Mesenchymal stem cell (in vitro differentiated cells and primary cell): Measurements from ENCODE around the gene DISC1.

Experiments used
- DNase-seq: peaks from one replicate; pipeline ENCODE4 v3.0.0-alpha.2; 2013
- H2AFZ ChIP-seq: one replicate; pipeline ENCODE4 v1.6.1; 2013; ENCODE audit warnings: low read depth, mild to moderate bottlenecking, control low read depth, inconsistent platforms, low read length, moderate library complexity
- H2AK5ac ChIP-seq: 2 replicates; pipeline ENCODE4 v1.6.1; 2013; ENCODE audit warnings: low read length, moderate library complexity, mild to moderate bottlenecking, inconsistent platforms; ENCODE audit not compliant: severe bottlenecking
- H2BK120ac ChIP-seq: one replicate; pipeline ENCODE4 v1.6.1; 2013; ENCODE audit warnings: low read depth, mild to moderate bottlenecking, inconsistent platforms, low read length, moderate library complexity
- H2BK12ac ChIP-seq, 2 experiments: one replicate each; pipeline ENCODE4 v1.6.1; 2013; ENCODE audit warnings: inconsistent platforms in 2 of 2, low read length in 2 of 2, mild to moderate bottlenecking in 2 of 2, moderate library complexity in 2 of 2, control low read depth in 1 of 2
- H2BK15ac ChIP-seq: one replicate; pipeline ENCODE4 v1.6.1; 2013; ENCODE audit warnings: mild to moderate bottlenecking, low read depth, inconsistent platforms; ENCODE audit not compliant: poor library complexity, severe bottlenecking
- H2BK5ac ChIP-seq: 2 replicates; pipeline ENCODE4 v1.6.1; 2013; ENCODE audit warnings: low read depth, mild to moderate bottlenecking, low read length, control low read depth, inconsistent platforms; ENCODE audit not compliant: poor library complexity, severe bottlenecking
- H3K14ac ChIP-seq, 2 experiments: one replicate each; pipeline ENCODE4 v1.6.1; 2013; ENCODE audit warnings: inconsistent platforms in 2 of 2, low read length in 2 of 2, control low read depth in 1 of 2, mild to moderate bottlenecking in 1 of 2, moderate library complexity in 1 of 2
- H3K18ac ChIP-seq, 2 experiments: one replicate each; pipeline ENCODE4 v1.6.1; 2013; ENCODE audit warnings: inconsistent platforms in 2 of 2, low read length in 2 of 2, control low read depth in 1 of 2, low read depth in 1 of 2, mild to moderate bottlenecking in 1 of 2
- H3K23ac ChIP-seq, 2 experiments: one replicate each; pipeline ENCODE4 v1.6.1; 2013; ENCODE audit warnings: inconsistent platforms in 2 of 2, low read length in 2 of 2, mild to moderate bottlenecking in 2 of 2, moderate library complexity in 2 of 2, control low read depth in 1 of 2
- H3K27ac ChIP-seq: 2 replicates; pipeline ENCODE4 v1.5.1; 2013; ENCODE audit warnings: mild to moderate bottlenecking, moderate library complexity, low read length, control low read depth, inconsistent platforms; ENCODE audit not compliant: poor library complexity, severe bottlenecking
- H3K27me3 ChIP-seq, 2 experiments: 2 replicates each; pipeline versions ENCODE4 v1.6.1 to v1.7.0; 2013; ENCODE audit warnings: low read length in 2 of 2, mild to moderate bottlenecking in 2 of 2, moderate library complexity in 2 of 2, control low read depth in 1 of 2, inconsistent platforms in 1 of 2; ENCODE audit not compliant: control insufficient read depth in 1 of 2, insufficient read depth in 1 of 2
- H3K36me3 ChIP-seq, 2 experiments: 2 replicates each; pipeline versions ENCODE4 v1.6.1 to v1.7.0; 2013; ENCODE audit warnings: low read length in 2 of 2, control low read depth in 1 of 2, inconsistent platforms in 1 of 2, low read depth in 1 of 2, mild to moderate bottlenecking in 1 of 2; ENCODE audit not compliant: insufficient read depth in 2 of 2, control insufficient read depth in 1 of 2
- H3K4ac ChIP-seq, 2 experiments: one replicate each; pipeline ENCODE4 v1.6.1; 2013; ENCODE audit warnings: inconsistent platforms in 2 of 2, low read length in 2 of 2, mild to moderate bottlenecking in 2 of 2, moderate library complexity in 2 of 2, control low read depth in 1 of 2, low read depth in 1 of 2
- H3K4me1 ChIP-seq: 2 replicates; pipeline ENCODE4 v1.6.1; 2013; ENCODE audit warnings: low read depth, low read length, control low read depth; ENCODE audit not compliant: control insufficient read depth, insufficient read depth
- H3K4me2 ChIP-seq: 2 replicates; pipeline ENCODE4 v1.6.1; 2013; ENCODE audit warnings: low read length, mild to moderate bottlenecking, inconsistent platforms; ENCODE audit not compliant: poor library complexity, severe bottlenecking
- H3K4me3 ChIP-seq, 2 experiments: 2 replicates each; pipeline versions ENCODE4 v1.5.1 to v1.7.0; 2013; ENCODE audit warnings: low read length in 2 of 2, mild to moderate bottlenecking in 2 of 2, control low read depth in 1 of 2, low read depth in 1 of 2; ENCODE audit not compliant: insufficient read depth in 1 of 2
- H3K79me1 ChIP-seq: replicated peaks from 2 replicates; pipeline ENCODE4 v1.6.1; 2013; ENCODE audit warnings: mild to moderate bottlenecking, control low read depth, low read length, inconsistent platforms; ENCODE audit not compliant: poor library complexity, severe bottlenecking
- H3K9ac ChIP-seq: 2 replicates; pipeline ENCODE4 v1.7.0; 2013; ENCODE audit warnings: mild to moderate bottlenecking, low read length, moderate library complexity
- H3K9me3 ChIP-seq: 2 replicates; pipeline ENCODE4 v1.7.0; 2013; ENCODE audit warnings: mild to moderate bottlenecking, low read length; ENCODE audit not compliant: control insufficient read depth
- H4K8ac ChIP-seq: one replicate; pipeline ENCODE4 v1.6.1; 2013; ENCODE audit warnings: inconsistent platforms, mild to moderate bottlenecking, low read length, moderate library complexity
- H4K91ac ChIP-seq: one replicate; pipeline ENCODE4 v1.6.1; 2013; ENCODE audit warnings: mild to moderate bottlenecking, low read length, inconsistent platforms
- WGBS: methylation state at CpG from one replicate; pipeline ENCODE4 v1.1.7; 2013; ENCODE audit warnings: mixed read lengths; 5-methylcytosine and 5-hydroxymethylcytosine counted together

Gene DISC1

DNA sequence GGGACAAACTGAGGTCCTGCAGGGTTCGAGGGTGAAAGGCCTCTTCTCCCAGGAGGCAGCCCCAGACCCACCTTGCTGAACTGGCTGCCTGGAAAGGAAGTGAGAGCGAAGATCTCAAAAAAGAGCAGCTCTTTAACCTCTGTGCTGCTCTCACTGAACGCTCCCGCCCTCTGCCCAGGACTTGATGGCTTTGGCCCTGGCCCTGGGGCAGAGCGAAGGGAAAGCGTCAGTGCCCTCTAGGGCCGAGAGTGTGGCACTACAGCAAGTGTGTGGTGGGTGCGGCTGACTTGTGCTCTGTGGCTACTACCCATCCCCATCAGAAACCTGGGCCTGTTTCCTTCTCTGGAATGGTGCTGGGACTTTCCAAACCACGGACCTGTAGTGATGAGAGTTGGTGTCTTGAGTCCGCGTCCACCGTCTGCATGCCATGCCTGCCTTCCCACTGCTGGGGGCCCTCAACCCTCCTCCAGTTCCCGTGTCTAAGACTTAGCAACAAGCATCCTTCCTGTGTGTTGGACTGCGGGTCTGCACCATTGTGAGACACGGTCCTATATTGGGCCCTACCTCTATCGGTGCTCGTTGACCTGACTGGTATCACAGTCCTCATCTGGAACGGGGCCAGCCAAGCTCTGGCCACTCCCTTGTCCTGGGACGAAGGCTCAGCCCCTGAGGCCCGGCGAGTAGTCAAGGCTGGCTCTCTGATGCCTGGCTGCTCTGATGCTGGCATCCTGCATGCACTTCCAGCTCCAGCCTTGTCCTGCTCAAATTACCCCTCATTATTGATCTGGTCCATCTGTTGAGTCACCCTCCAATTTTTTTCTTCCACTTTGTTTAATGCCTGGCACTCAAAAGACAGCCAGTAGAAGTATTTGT is 180.3 kb downstream of the DISC1 start:
- Histone ChIP-seq H3K4ac (no peak overlapping the region), H3K27me3 (no peaks in the 10 kb centered on the region), H2BK15ac (no peak overlapping the region), H3K36me3 (peaks cover 0 to 19% of the 10 kb centered on the region in 2 experiments), H3K9me3 (peaks cover 6% of the 10 kb centered on the region), H3K4me2 (no peak overlapping the region), H3K27ac (no peak overlapping the region), H4K8ac (no peak overlapping the region), H3K23ac (no peak overlapping the region), H3K14ac (no peak overlapping the region), H2AK5ac (no peak overlapping the region), H2AFZ (no peak overlapping the region), H3K4me3 (no peak overlapping the region), H3K18ac (no peak overlapping the region), H2BK12ac (no peak overlapping the region), H3K4me1 (peaks cover 2% of the 10 kb centered on the region), H3K9ac (peak overlapping the region; percentile 10), H3K79me1 (peaks cover 7% of the 10 kb centered on the region), H2BK5ac (no peak overlapping the region), H2BK120ac (no peak overlapping the region), H4K91ac (no peak overlapping the region)
- DNase-seq, result no peak
- 76% methylated on average over 21 of the region's 21 CpGs for WGBS

DNA sequence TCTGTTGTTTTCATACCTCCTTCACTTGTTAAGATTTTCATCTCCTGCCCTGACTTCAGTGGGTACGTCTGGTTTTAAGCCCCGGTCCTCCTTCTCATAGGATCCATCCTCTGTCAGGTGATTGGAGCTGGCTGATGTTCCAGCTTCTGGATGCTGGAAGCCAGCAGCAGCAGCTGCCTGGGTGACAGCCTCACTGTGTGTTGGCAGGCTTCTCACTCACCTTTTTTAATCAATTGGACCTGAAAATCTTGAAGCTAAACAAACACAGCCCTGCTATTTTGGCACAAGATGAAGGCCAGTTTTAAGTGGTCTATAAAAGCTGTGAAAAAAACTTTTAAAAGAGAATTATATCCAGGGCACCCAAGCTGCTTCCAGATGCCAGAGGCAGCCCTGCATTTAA is 181.0 kb downstream of the DISC1 start:
- H3K4me3 ChIP-seq, result no peak overlapping the region
- H2AFZ ChIP-seq, result no peak overlapping the region
- H2BK5ac ChIP-seq, result no peak overlapping the region
- WGBS, result 100% methylated on average over 2 of the region's 2 CpGs
- no peak overlapping the region for H3K23ac ChIP-seq
- H3K9ac ChIP-seq, result peak overlapping the region; percentile 10
- peaks cover 8% of the 10 kb centered on the region for H3K79me1 ChIP-seq
- H3K36me3 ChIP-seq, result peaks cover 0 to 19% of the 10 kb centered on the region in 2 experiments
- H4K91ac ChIP-seq, result no peak overlapping the region
- no peak overlapping the region for H2BK12ac ChIP-seq
- no peak overlapping the region for H4K8ac ChIP-seq
- H2BK120ac ChIP-seq, result no peak overlapping the region
- no peak overlapping the region for H3K14ac ChIP-seq
- no peak overlapping the region for H3K18ac ChIP-seq
- H3K4me2 ChIP-seq, result no peak overlapping the region
- no peaks in the 10 kb centered on the region for H3K27me3 ChIP-seq
- H3K4ac ChIP-seq, result no peak overlapping the region
- H3K27ac ChIP-seq, result no peak overlapping the region
- peaks cover 2% of the 10 kb centered on the region for H3K4me1 ChIP-seq
- no peak overlapping the region for H2BK15ac ChIP-seq
- DNase-seq, result no peak
- H2AK5ac ChIP-seq, result no peak overlapping the region
- peaks cover 1% of the 10 kb centered on the region for H3K9me3 ChIP-seq

DNA sequence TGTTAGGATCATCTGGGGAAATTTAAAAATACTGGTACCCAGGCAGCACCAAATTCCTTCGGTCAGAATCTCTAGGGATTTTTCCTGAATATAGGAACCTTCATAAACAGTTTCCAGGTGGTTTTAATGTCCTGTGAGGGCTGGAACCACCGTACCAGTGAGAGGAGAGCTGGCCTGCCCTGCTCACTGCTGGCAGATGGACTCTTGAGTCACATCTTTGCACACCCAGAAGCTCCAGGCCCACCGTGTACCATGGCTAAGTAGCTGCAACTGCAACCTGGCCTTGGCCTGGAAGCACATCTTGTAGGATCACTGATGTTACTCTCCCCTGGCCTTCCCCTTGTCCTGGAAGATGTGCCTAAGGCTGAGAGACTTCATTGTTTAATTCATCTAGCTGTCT is 181.5 kb downstream of the DISC1 start:
- Histone ChIP-seq H3K27ac (no peak overlapping the region), H2BK120ac (no peak overlapping the region), H3K4me1 (peaks cover 2% of the 10 kb centered on the region), H4K91ac (peak overlapping the region; percentile 46), H2BK12ac (peak overlapping the region; percentile 1 to 91), H4K8ac (no peak overlapping the region), H3K27me3 (no peaks in the 10 kb centered on the region), H3K4me3 (no peak overlapping the region), H3K14ac (no peak overlapping the region), H3K4ac (no peak overlapping the region), H2BK5ac (no peak overlapping the region), H3K4me2 (no peak overlapping the region), H2AK5ac (no peak overlapping the region), H3K23ac (no peak overlapping the region), H3K9ac (no peak overlapping the region), H3K36me3 (peaks cover 0 to 20% of the 10 kb centered on the region in 2 experiments), H3K18ac (no peak overlapping the region), H2AFZ (no peak overlapping the region), H3K9me3 (no peaks in the 10 kb centered on the region), H2BK15ac (no peak overlapping the region), H3K79me1 (peaks cover 10% of the 10 kb centered on the region)
- no peak for DNase-seq
- WGBS, result 92% methylated on average over 3 of the region's 3 CpGs

DNA sequence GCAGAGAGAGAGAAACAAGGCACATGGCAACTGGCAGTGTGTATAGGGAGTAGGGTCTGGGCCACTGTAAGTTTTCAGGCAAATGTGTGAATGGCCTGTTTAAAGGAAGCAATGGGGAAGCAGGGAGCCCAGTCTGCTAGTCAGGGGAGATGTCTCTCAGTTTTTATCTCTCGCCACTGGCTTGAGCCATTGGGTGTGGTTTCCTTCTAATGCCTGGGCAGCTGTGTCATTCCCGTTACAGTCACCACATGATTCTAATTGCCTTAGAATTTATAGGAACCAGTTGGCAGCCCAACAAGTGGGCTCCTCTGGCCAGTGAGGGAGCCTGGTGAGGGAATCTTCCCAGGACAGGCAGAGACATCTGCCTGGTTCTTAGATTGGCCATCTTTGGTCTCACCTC is 182.4 kb downstream of the DISC1 start:
- H3K18ac ChIP-seq, result no peak overlapping the region
- no peaks in the 10 kb centered on the region for H3K27me3 ChIP-seq
- H3K23ac ChIP-seq, result no peak overlapping the region
- H3K27ac ChIP-seq, result no peak overlapping the region
- H2AFZ ChIP-seq, result no peak overlapping the region
- no peak overlapping the region for H3K4me2 ChIP-seq
- H3K9ac ChIP-seq, result peak overlapping the region; percentile 44
- no peak overlapping the region for H3K4me3 ChIP-seq
- H3K36me3 ChIP-seq, result peaks cover 0 to 21% of the 10 kb centered on the region in 2 experiments
- H3K4me1 ChIP-seq, result no peaks in the 10 kb centered on the region
- no peak overlapping the region for H4K8ac ChIP-seq
- H3K79me1 ChIP-seq, result peaks cover 10% of the 10 kb centered on the region
- no peak overlapping the region for H4K91ac ChIP-seq
- H3K9me3 ChIP-seq, result no peaks in the 10 kb centered on the region
- H2BK120ac ChIP-seq, result no peak overlapping the region
- H3K4ac ChIP-seq, result no peak overlapping the region
- H3K14ac ChIP-seq, result no peak overlapping the region
- no peak overlapping the region for H2BK12ac ChIP-seq
- DNase-seq, result peak; percentile 72
- WGBS, result 35% methylated on average over 2 of the region's 2 CpGs
- H2BK5ac ChIP-seq, result no peak overlapping the region
- no peak overlapping the region for H2BK15ac ChIP-seq
- no peak overlapping the region for H2AK5ac ChIP-seq
